PC-9 (cell line): ENCODE results near the gene GH2. TPM values are rescaled to one million over a fixed set of nuclear protein-coding genes. Genes with fewer than 3 reads are reported as not detected.
"Not testable (repeated sequence)": the region's sequence is repeated elsewhere in the genome, so short reads cannot be mapped to it uniquely, and the experiment has no call there.

Experiments used
- BruUV-seq: library from RNA; stranded (reverse); fragments of 400-500 nt; replicated peaks from 2 replicates; lab custom pipeline; 2021; lab: Mats Ljungman, UMichigan
- CTCF ChIA-PET: fragments of 300-600 bp; sonication (Branson Sonifier 250); formaldehyde crosslinking; loops from one replicate; lab custom pipeline; 2022; ENCODE audit warnings: antibody characterized with exemption; lab: Charles Lee
- POLR2A ChIA-PET: fragments of 300-600 bp; sonication (Branson Sonifier 250); formaldehyde crosslinking; loops from one replicate; lab custom pipeline; 2022; ENCODE audit warnings: antibody characterized with exemption; ENCODE audit not compliant: unreplicated experiment; lab: Charles Lee
- DNase-seq, 2 experiments: peaks; one replicate each; pipeline versions ENCODE4 v3.0.0 to v3.0.0-alpha.2; 2015 to 2022; ENCODE audit warnings: mixed read lengths in 1 of 2
- H2AFZ ChIP-seq: fragments of 200-600 bp; sonication (generic); 2 replicates; pipeline ENCODE4 v1.8.1; 2017; ENCODE audit warnings: antibody characterized with exemption
- H3F3A ChIP-seq: fragments of 200-600 bp; sonication (generic); 2 replicates; pipeline ENCODE4 v1.8.1; 2017; ENCODE audit warnings: antibody characterized with exemption, mild to moderate bottlenecking, low read depth; ENCODE audit not compliant: insufficient read depth
- H3K27ac ChIP-seq: fragments of 200-600 bp; sonication (generic); 2 replicates; pipeline ENCODE4 v1.6.1; 2016; ENCODE audit warnings: mixed run types
- H3K27me3 ChIP-seq: fragments of 200-600 bp; sonication (generic); 2 replicates; pipeline ENCODE4 v1.6.1; 2016; ENCODE audit warnings: low read depth, mixed run types; ENCODE audit not compliant: insufficient read depth
- H3K36me3 ChIP-seq: fragments of 200-600 bp; sonication (generic); 2 replicates; pipeline ENCODE4 v1.6.1; 2016; ENCODE audit warnings: low read depth, mixed run types
- H3K4me1 ChIP-seq: fragments of 200-600 bp; sonication (generic); replicated peaks from 2 replicates; pipeline ENCODE4 v1.6.1; 2016; ENCODE audit warnings: mixed run types; ENCODE audit not compliant: insufficient read depth
- H3K4me2 ChIP-seq: fragments of 200-600 bp; sonication (generic); 2 replicates; pipeline ENCODE4 v1.6.1; 2017; ENCODE audit warnings: mixed run types
- H3K4me3 ChIP-seq: fragments of 200-600 bp; sonication (generic); 2 replicates; pipeline ENCODE4 v1.6.1; 2016; ENCODE audit warnings: mixed run types
- H3K79me2 ChIP-seq: fragments of 200-600 bp; sonication (generic); 2 replicates; pipeline ENCODE4 v1.6.1; 2017; ENCODE audit warnings: low read depth, mixed run types
- H3K9me2 ChIP-seq: fragments of 200-600 bp; sonication (generic); 2 replicates; pipeline ENCODE4 v1.8.1; 2017; ENCODE audit warnings: mild to moderate bottlenecking; ENCODE audit not compliant: insufficient read depth
- H3K9me3 ChIP-seq: fragments of 200-600 bp; sonication (generic); 2 replicates; pipeline ENCODE4 v1.8.1; 2016; ENCODE audit warnings: low read depth; ENCODE audit not compliant: insufficient read depth
- H4K20me1 ChIP-seq: fragments of 200-600 bp; sonication (generic); 2 replicates; pipeline ENCODE4 v1.8.1; 2017; ENCODE audit not compliant: insufficient read depth
- EZH2 ChIP-seq: fragments of 200-600 bp; sonication (generic); IDR thresholded peaks from 2 replicates; pipeline ENCODE4 v1.8.0; 2017; ENCODE audit warnings: antibody characterized with exemption, low read depth
- intact Hi-C: fragments of 100-400 bp; cut with micrococcal nuclease; formaldehyde crosslinking; loops from one replicate; pipeline ENCODE4 v1.10.0; 2022; ENCODE audit not compliant: unreplicated experiment
- total RNA-seq: library from RNA; stranded (reverse); gene quantifications from 2 replicates; pipeline ENCODE4 v1.2.3, GENCODE V29; 2021
- TF ChIP-seq, protein P1 (sequence below): fragments of 200-600 bp; sonication (generic); conservative IDR thresholded peaks from 2 replicates; pipeline ENCODE4 v1.6.1; 2017; ENCODE audit warnings: mixed run types, antibody characterized with exemption, mild to moderate bottlenecking, moderate library complexity

Gene GH2
- total RNA-seq, 1 experiment from 2014 or later: not detected

DNA sequence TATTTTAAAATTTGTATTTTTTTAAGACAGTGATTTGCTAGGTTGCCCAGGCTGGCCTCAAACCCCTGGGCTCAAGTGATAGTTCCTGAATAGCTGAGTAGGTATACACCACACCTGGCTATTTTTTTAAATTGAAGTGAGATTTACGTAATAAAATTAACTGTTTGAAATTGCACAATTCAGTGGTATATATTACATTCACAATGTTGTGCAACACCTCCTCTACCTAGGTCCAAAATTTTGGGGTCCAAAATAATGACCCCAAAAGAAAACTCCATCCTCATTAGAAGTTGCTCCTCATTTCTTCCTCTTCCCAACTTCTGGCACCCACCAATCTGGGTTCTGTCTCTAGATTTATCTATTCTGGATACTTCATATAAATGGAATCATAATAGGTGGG is 36.2 kb downstream of the GH2 start:
- ChIA-PET POLR2A (no interaction called here), CTCF (no interaction called here)
- peaks cover under 1% of the 10 kb centered on the region; the same call in 1 of the 2 replicates for H3F3A ChIP-seq
- no peak for TF ChIP-seq EZH2
- TF ChIP-seq, protein P1, sequence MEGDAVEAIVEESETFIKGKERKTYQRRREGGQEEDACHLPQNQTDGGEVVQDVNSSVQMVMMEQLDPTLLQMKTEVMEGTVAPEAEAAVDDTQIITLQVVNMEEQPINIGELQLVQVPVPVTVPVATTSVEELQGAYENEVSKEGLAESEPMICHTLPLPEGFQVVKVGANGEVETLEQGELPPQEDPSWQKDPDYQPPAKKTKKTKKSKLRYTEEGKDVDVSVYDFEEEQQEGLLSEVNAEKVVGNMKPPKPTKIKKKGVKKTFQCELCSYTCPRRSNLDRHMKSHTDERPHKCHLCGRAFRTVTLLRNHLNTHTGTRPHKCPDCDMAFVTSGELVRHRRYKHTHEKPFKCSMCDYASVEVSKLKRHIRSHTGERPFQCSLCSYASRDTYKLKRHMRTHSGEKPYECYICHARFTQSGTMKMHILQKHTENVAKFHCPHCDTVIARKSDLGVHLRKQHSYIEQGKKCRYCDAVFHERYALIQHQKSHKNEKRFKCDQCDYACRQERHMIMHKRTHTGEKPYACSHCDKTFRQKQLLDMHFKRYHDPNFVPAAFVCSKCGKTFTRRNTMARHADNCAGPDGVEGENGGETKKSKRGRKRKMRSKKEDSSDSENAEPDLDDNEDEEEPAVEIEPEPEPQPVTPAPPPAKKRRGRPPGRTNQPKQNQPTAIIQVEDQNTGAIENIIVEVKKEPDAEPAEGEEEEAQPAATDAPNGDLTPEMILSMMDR: no peak
- H3K79me2 ChIP-seq: peaks cover 18% of the 10 kb centered on the region
- peaks cover 16% of the 10 kb centered on the region for H3K4me1 ChIP-seq
- no peak for DNase-seq
- no TSS peak for BruUV-seq
- intact Hi-C loops: loop anchor here (10.0 kb wide), 1 partner anchor 421 kb away; no protein-coding TSS in a partner anchor
- no peak overlapping the region for H3K27ac ChIP-seq
- H3K27me3 ChIP-seq: no peaks in the 10 kb centered on the region
- no peak overlapping the region for H3K4me3 ChIP-seq
- no peaks in the 10 kb centered on the region for H4K20me1 ChIP-seq
- H3K9me3 ChIP-seq: no peaks in the 10 kb centered on the region; the same call in 1 of the 2 replicates
- H3K9me2 ChIP-seq: no peaks in the 10 kb centered on the region
- no peak overlapping the region for H2AFZ ChIP-seq
- no peaks in the 10 kb centered on the region for H3K36me3 ChIP-seq
- H3K4me2 ChIP-seq: no peak overlapping the region

GRCh38 chr17:63843910-63844677 is 37.6 kb downstream of the GH2 start:
- Histone ChIP-seq H3K9me2 (no peaks in the 10 kb centered on the region), H2AFZ (no peak overlapping the region), H3K4me1 (peaks cover 30% of the 10 kb centered on the region), H3K36me3 (no peaks in the 10 kb centered on the region), H3K79me2 (peaks cover 31% of the 10 kb centered on the region), H3K27ac (no peak overlapping the region), H3K4me3 (peak overlapping the region; percentile 62; the same call in 1 of the 2 replicates), H4K20me1 (no peaks in the 10 kb centered on the region), H3K4me2 (peak overlapping the region; percentile 58), H3K9me3 (no peaks in the 10 kb centered on the region; the same call in 1 of the 2 replicates), H3F3A (peaks cover 14% of the 10 kb centered on the region), H3K27me3 (no peaks in the 10 kb centered on the region)
- no peak for TF ChIP-seq EZH2
- TF ChIP-seq, protein P1: no peak
- POLR2A ChIA-PET: interaction anchor here (0.7 kb wide), 1 partner anchor 15 kb away, joined by 6 read pairs; no protein-coding TSS in a partner anchor
- BruUV-seq: no TSS peak
- CTCF ChIA-PET: interaction anchor here (0.6 kb wide), 2 partner anchors 14 to 20 kb away, joined by 3 to 5 read pairs; no protein-coding TSS in a partner anchor
- DNase-seq: no peak
- intact Hi-C loops: loop anchor here (1.0 to 10.0 kb wide), 4 partner anchors 17 to 419 kb away; partner anchors contain the start of genes DDX42, FTSJ3, MAP3K3 and PSMC5

DNA sequence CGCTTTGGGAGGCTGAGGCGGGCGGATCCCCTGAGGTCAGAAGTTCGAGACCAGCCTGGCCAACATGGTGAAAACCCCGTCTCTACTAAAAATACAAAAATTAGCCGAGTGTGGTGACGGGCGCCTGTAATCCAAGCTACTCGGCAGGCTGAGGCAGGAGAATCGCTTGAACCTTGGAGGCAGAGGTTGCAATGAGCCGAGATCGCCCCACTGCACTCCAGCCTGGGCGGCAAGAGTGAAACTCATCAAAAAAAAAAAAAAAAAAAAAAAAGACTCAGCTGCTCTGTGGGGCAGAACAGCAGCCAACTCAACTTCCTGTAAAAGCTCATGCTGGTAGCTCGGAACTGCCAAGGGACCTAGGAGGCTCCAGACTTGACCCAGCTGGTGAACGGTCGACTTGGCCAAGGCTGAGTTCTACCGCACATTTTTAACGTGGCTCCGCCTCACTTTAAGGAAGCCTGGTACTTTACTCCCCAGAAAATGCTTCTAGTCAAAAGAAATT is 38.3 kb downstream of the GH2 start:
- CTCF ChIA-PET: interaction anchor here (0.6 to 0.7 kb wide), 2 partner anchors 166 to 439 kb away, joined by 3 to 4 read pairs; no protein-coding TSS in a partner anchor
- peak overlapping the region; percentile 96 for H2AFZ ChIP-seq
- not testable (repeated sequence) for H3K27me3 ChIP-seq, H4K20me1 ChIP-seq, H3K9me2 ChIP-seq, H3K27ac ChIP-seq, H3K36me3 ChIP-seq, H3K9me3 ChIP-seq
- H3K4me2 ChIP-seq: peak overlapping the region; percentile 58
- BruUV-seq: TSS peak; percentile 86
- intact Hi-C loops: loop anchor here (1.0 to 10.0 kb wide), 4 partner anchors 16 to 419 kb away; partner anchors contain the start of genes DDX42, FTSJ3, MAP3K3 and PSMC5
- peak overlapping the region; percentile 62 for H3K4me3 ChIP-seq
- H3F3A ChIP-seq: peaks cover 19% of the 10 kb centered on the region
- POLR2A ChIA-PET: interaction anchor here (0.7 kb wide), 1 partner anchor 14 kb away, joined by 6 read pairs; no protein-coding TSS in a partner anchor
- peaks cover 37% of the 10 kb centered on the region for H3K4me1 ChIP-seq
- peaks cover 38% of the 10 kb centered on the region for H3K79me2 ChIP-seq
- DNase-seq: peak in 1 of 2 experiments; percentile 26
